ENCODE results near the gene CPN1. TPM values are rescaled to one million over a fixed set of nuclear protein-coding genes. Genes with fewer than 3 reads are reported as not detected.

Gene CPN1
- total and polyA plus RNA-seq, 2 experiments from 2014 or later = 0.32 TPM; not detected in 1

- Histone ChIP-seq H3K36me3 (ENCODE audit: insufficient read depth) (no peaks in the 10 kb centered on the region), H4K20me1 (replicated peaks; ENCODE audit: insufficient read depth) (no peaks in the 10 kb centered on the region), H3K79me2 (replicated peaks; ENCODE audit: insufficient read depth) (no peaks in the 10 kb centered on the region), H3F3A (replicated peaks; ENCODE audit: low read depth) (no peaks in the 10 kb centered on the region), H3K4me2 (no peak overlapping the region), H2AFZ (no peak overlapping the region), H3K27me3 (ENCODE audit: insufficient read depth) (no peaks in the 10 kb centered on the region), H3K4me1 (ENCODE audit: insufficient read depth) (no peaks in the 10 kb centered on the region), H3K9me2 (ENCODE audit: insufficient read depth) (no peaks in the 10 kb centered on the region; the same call in 1 of the 2 replicates), H3K27ac (ENCODE audit: low read depth) (no peak overlapping the region), H3K4me3 (no peak overlapping the region)
- H3K27ac Mint-ChIP-seq = no peak overlapping the region
- TF ChIP-seq JUNB (IDR thresholded peaks at IDR 0.05; ENCODE audit: unreplicated experiment) = no peak
- TF ChIP-seq EZH2 (IDR thresholded peaks at IDR 0.05; ENCODE audit: low read depth, unreplicated experiment) = no peak
- TF ChIP-seq CTCF (conservative IDR thresholded peaks at IDR 0.05; ENCODE audit: low read depth in 2 of 2) = peak in 1 of 2 experiments; percentile 35; a peak in 1 of 4 replicates
- no peaks in the 10 kb centered on the region for H3K4me1 Mint-ChIP-seq
- H3K36me3 Mint-ChIP-seq (ENCODE audit: low read depth) = no peaks in the 10 kb centered on the region
- H3K9me3 Mint-ChIP-seq = no peaks in the 10 kb centered on the region
- peaks cover 2% of the 10 kb centered on the region for H3K27me3 Mint-ChIP-seq (ENCODE audit: insufficient read depth, low read depth, poor library complexity)
- DNase-seq (ENCODE audit: low spot score) (peak; percentile 69), ATAC-seq (peak; percentile 72)
- no peak overlapping the region for H3K4me3 Mint-ChIP-seq
Observed at GRCh38 chr10:100065084-100065660, 16.5 kb downstream of the CPN1 start.

GRCh38 chr10:100061401-100061800 is 20.3 kb downstream of the CPN1 start:
- Histone ChIP-seq H3K4me2 (no peak overlapping the region), H3F3A (replicated peaks; ENCODE audit: low read depth) (no peaks in the 10 kb centered on the region), H3K27ac (ENCODE audit: low read depth) (no peak overlapping the region), H3K36me3 (ENCODE audit: insufficient read depth) (no peaks in the 10 kb centered on the region), H2AFZ (no peak overlapping the region), H3K27me3 (ENCODE audit: insufficient read depth) (no peaks in the 10 kb centered on the region), H3K79me2 (replicated peaks; ENCODE audit: insufficient read depth) (no peaks in the 10 kb centered on the region), H3K4me3 (no peak overlapping the region), H3K4me1 (ENCODE audit: insufficient read depth) (no peaks in the 10 kb centered on the region), H4K20me1 (replicated peaks; ENCODE audit: insufficient read depth) (no peaks in the 10 kb centered on the region), H3K9me2 (ENCODE audit: insufficient read depth) (no peaks in the 10 kb centered on the region; the same call in 1 of the 2 replicates)
- H3K4me3 Mint-ChIP-seq = no peak overlapping the region
- ATAC-seq (no peak), DNase-seq (ENCODE audit: low spot score) (no peak)
- H3K27ac Mint-ChIP-seq = no peak overlapping the region
- no peaks in the 10 kb centered on the region for H3K36me3 Mint-ChIP-seq (ENCODE audit: low read depth)
- peaks cover 2% of the 10 kb centered on the region; the same call in 2 of the 3 replicates for H3K9me3 Mint-ChIP-seq
- H3K4me1 Mint-ChIP-seq = no peaks in the 10 kb centered on the region
- no peaks in the 10 kb centered on the region for H3K27me3 Mint-ChIP-seq (ENCODE audit: insufficient read depth, low read depth, poor library complexity)
- TF ChIP-seq EZH2phosphoT487 (IDR thresholded peaks at IDR 0.05; ENCODE audit: unreplicated experiment) = no peak
- no peak for TF ChIP-seq ETS1 (IDR thresholded peaks at IDR 0.05)
- TF ChIP-seq STAT1 (IDR thresholded peaks at IDR 0.05; ENCODE audit: unreplicated experiment) = no peak
- no peak for TF ChIP-seq ZNF462 (CRISPR knock-in tag; IDR thresholded peaks at IDR 0.05)
- TF ChIP-seq CTCF (conservative IDR thresholded peaks at IDR 0.05; ENCODE audit: low read depth in 2 of 2) = no peak
